Transverse colon (tissue), 4 donors: ENCODE measurements around the gene RNU5D-1. TPM values are rescaled to one million over a fixed set of nuclear protein-coding genes. Genes with fewer than 3 reads are reported as not detected.

Source experiments
- DNase-seq: peaks from one replicate; pipeline ENCODE4 v3.0.0-alpha.2; 2019
- H3K27ac ChIP-seq, 4 donors: fragments of 200-600 bp; sonication (generic); 2 replicates each; pipeline ENCODE4 v1.5.1; 2016 to 2018; ENCODE audit warnings: inconsistent platforms in 4 of 4
- H3K27me3 ChIP-seq: fragments of 200-600 bp; sonication (generic); 2 replicates; pipeline ENCODE4 v1.5.1; 2017; ENCODE audit warnings: inconsistent platforms
- H3K36me3 ChIP-seq, 4 donors: fragments of 200-600 bp; sonication (generic); 2 replicates each; pipeline ENCODE4 v1.5.1; 2017 to 2019; ENCODE audit warnings: inconsistent platforms in 4 of 4
- H3K4me1 ChIP-seq, 4 donors: fragments of 200-600 bp; sonication (generic); 2 replicates each; pipeline ENCODE4 v1.5.1; 2017 to 2020; ENCODE audit warnings: inconsistent platforms in 4 of 4
- H3K4me3 ChIP-seq, 4 donors: fragments of 200-600 bp; sonication (generic); 1 replicate in 1 of 4; 2 replicates in 3 of 4; pipeline versions ENCODE4 v1.5.1 to v1.6.1; 2017 to 2019; ENCODE audit warnings: inconsistent platforms in 4 of 4
- H3K9me3 ChIP-seq, 2 donors: fragments of 200-600 bp; sonication (generic); 2 replicates each; pipeline ENCODE4 v1.5.1; 2017 to 2019; ENCODE audit warnings: inconsistent platforms in 2 of 2
- EP300 ChIP-seq: sonication (generic); formaldehyde crosslinking; IDR thresholded peaks from one replicate; pipeline ENCODE4 v1.6.1; 2017; ENCODE audit warnings: antibody characterized with exemption, low read depth
- POLR2A ChIP-seq: fragments of 450-650 bp; IDR thresholded peaks from one replicate; pipeline ENCODE4 v1.6.1; 2016; ENCODE audit warnings: antibody characterized with exemption, mild to moderate bottlenecking, moderate library complexity
- POLR2AphosphoS5 ChIP-seq, 3 donors: sonication (generic); formaldehyde crosslinking; IDR thresholded peaks; one replicate each; pipeline ENCODE4 v1.6.1; 2016; ENCODE audit warnings: antibody characterized with exemption in 3 of 3
- WGBS, 2 donors: methylation state at CpG; one replicate each; pipeline ENCODE4 v1.1.5; 2018; ENCODE audit warnings: low coverage in 1 of 2; 5-methylcytosine and 5-hydroxymethylcytosine counted together
- in situ Hi-C, 4 donors: fragments of 200-750 bp; cut with MboI; loops; one replicate each; pipeline versions ENCODE4 v1.15.0 to v1.15.1; 2017; ENCODE audit warnings: low sequenced_read_pairs in 3 of 4, low pct_ligation_motif_present in 1 of 4, low pct_unique_long_range_greater_than_20kb in 1 of 4
- intact Hi-C: fragments of 100-400 bp; cut with DNase I; formaldehyde crosslinking; loops from one replicate; pipeline ENCODE4 v1.15.1; 2023; ENCODE audit warnings: low total_unique reads
- total RNA-seq, 4 donors: library from RNA; depleted of rRNA; stranded (reverse); fragments of >200 nt; gene quantifications; one replicate each; pipeline ENCODE4 v1.1.0, GENCODE V29; 2016
- TF ChIP-seq, protein P1 (sequence below), 5 experiments: fragments of 200-600 bp in 3 of 5; fragments of 450-650 bp in 2 of 5; sonication (generic) in 3 of 5; IDR thresholded peaks; 1 replicate in 2 of 5; 2 replicates in 3 of 5; pipeline ENCODE4 v1.5.1; 2016 to 2017; ENCODE audit warnings: antibody characterized with exemption in 5 of 5, inconsistent platforms in 3 of 5, mild to moderate bottlenecking in 2 of 5, moderate library complexity in 1 of 5

The RNU5D-1 gene
- total RNA-seq, 4 donors from 2014 or later: not detected

DNA sequence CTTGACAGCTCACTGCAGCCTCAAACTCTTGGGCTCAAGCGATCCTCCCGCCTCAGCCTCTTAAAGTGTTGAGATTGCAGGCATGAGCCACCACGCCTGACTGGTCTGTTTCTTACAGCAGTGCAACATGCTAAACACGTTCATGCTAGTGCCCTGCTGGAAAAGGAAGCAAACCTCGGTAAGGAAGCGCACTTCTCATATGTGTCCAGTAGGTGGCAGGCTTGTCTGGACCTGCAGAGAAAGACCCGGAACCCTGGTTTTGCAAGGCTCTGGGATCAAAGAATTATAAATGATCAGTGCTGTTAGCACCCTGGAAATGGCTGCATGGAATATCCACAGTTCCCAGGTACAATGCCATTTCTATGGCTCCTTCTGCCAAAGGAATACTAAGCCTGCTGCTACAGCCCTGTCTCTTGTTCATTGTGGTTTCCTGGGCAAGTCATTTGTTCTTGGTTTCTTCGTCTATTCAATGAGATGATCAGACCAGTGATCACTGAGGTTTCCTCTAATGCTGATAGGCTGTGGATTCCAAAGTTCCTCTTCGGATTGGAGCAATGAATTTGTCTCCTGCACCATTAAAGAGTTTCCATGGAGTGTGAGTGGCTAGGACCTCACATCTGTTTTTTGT, 15.9 kb downstream of the RNU5D-1 start:
- intact Hi-C loops: no loop called here
- no peaks in the 10 kb centered on the region for H3K27me3 ChIP-seq
- in situ Hi-C loops: no loop called here
- no peaks in the 10 kb centered on the region for H3K36me3 ChIP-seq
- no peak overlapping the region for H3K4me3 ChIP-seq
- no peaks in the 10 kb centered on the region for H3K9me3 ChIP-seq
- no peak overlapping the region for H3K27ac ChIP-seq
- 11% methylated on average over 9 of the region's 9 CpGs; no CpG with 5 or more reads in 1 of the 2 donors for WGBS, 2 donors
- TF ChIP-seq POLR2A: no peak
- TF ChIP-seq, protein P1, sequence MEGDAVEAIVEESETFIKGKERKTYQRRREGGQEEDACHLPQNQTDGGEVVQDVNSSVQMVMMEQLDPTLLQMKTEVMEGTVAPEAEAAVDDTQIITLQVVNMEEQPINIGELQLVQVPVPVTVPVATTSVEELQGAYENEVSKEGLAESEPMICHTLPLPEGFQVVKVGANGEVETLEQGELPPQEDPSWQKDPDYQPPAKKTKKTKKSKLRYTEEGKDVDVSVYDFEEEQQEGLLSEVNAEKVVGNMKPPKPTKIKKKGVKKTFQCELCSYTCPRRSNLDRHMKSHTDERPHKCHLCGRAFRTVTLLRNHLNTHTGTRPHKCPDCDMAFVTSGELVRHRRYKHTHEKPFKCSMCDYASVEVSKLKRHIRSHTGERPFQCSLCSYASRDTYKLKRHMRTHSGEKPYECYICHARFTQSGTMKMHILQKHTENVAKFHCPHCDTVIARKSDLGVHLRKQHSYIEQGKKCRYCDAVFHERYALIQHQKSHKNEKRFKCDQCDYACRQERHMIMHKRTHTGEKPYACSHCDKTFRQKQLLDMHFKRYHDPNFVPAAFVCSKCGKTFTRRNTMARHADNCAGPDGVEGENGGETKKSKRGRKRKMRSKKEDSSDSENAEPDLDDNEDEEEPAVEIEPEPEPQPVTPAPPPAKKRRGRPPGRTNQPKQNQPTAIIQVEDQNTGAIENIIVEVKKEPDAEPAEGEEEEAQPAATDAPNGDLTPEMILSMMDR (IDR thresholded peaks at IDR 0.05): peak; percentile 79 to 95 (median 90)
- peaks cover 0 to 11% (median 2%) of the 10 kb centered on the region in 4 donors for H3K4me1 ChIP-seq
- peak; percentile 75 for DNase-seq

DNA sequence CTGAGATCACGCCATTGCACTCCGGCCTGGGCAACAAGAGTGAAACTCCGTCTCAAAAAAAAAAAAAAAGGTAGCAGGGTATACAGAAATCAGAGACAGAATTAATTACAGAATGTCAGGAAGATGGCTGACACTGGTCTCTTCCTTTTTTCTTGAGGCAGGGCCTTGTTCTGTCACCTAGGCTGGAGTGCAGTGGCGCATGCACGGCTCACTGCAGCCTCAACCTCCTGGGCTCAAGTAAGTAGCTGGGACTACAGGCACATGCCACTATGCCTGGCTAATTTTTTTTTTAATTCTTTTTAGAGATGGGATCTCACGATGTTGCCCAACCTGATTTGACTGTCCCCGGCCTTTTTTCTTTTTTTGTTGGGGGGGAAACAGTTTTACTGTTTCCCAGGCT, 16.4 kb downstream of the RNU5D-1 start:
- 77 to 85% methylated on average over 4 to 7 of the region's 7 CpGs for WGBS, 2 donors
- in situ Hi-C loops (no loop called here), intact Hi-C loops (no loop called here)
- no peak for TF ChIP-seq EP300
- no peak overlapping the region for H3K27ac ChIP-seq
- no peaks in the 10 kb centered on the region for H3K27me3 ChIP-seq
- H3K9me3 ChIP-seq: no peaks in the 10 kb centered on the region
- H3K36me3 ChIP-seq: no peaks in the 10 kb centered on the region
- no peak overlapping the region for H3K4me3 ChIP-seq
- no peak for DNase-seq
- peaks cover 0 to 11% (median 2%) of the 10 kb centered on the region in 4 donors for H3K4me1 ChIP-seq

DNA sequence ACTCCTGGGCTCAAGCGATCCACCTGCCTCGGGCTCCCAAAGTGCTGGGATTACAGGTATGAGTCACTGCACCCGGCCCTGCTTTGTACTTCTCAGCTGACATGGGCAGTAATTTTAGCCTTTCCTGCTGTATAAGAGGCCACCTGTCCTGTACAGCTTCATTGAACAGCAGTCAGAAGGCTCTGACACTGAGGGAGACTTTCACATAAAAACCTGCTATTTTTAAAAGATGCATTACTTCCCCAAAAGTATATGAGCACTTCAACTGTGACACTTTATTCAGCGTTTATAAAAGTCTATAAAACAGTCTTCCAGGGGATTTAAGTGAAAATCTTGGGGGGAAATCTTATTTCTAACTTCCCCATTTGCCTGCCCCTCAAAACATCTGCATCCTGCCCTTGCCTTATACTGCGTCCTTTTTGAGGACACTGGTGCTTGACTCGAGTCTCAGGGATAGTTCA, 17.6 kb downstream of the RNU5D-1 start:
- no peak for TF ChIP-seq POLR2AphosphoS5 (IDR thresholded peaks at IDR 0.05)
- TF ChIP-seq, protein P1 (IDR thresholded peaks at IDR 0.05): no peak
- no peak for TF ChIP-seq POLR2A
- no peak for TF ChIP-seq EP300
- WGBS, 2 donors: 23 to 31% methylated on average over 3 to 6 of the region's 6 CpGs
- Histone ChIP-seq H3K36me3 (no peaks in the 10 kb centered on the region), H3K9me3 (no peaks in the 10 kb centered on the region), H3K27me3 (no peaks in the 10 kb centered on the region), H3K4me1 (peaks cover 0 to 13% (median 2%) of the 10 kb centered on the region in 4 donors), H3K4me3 (no peak overlapping the region), H3K27ac (no peak overlapping the region)
- intact Hi-C loops: no loop called here
- in situ Hi-C loops: no loop called here
- no peak for DNase-seq

DNA sequence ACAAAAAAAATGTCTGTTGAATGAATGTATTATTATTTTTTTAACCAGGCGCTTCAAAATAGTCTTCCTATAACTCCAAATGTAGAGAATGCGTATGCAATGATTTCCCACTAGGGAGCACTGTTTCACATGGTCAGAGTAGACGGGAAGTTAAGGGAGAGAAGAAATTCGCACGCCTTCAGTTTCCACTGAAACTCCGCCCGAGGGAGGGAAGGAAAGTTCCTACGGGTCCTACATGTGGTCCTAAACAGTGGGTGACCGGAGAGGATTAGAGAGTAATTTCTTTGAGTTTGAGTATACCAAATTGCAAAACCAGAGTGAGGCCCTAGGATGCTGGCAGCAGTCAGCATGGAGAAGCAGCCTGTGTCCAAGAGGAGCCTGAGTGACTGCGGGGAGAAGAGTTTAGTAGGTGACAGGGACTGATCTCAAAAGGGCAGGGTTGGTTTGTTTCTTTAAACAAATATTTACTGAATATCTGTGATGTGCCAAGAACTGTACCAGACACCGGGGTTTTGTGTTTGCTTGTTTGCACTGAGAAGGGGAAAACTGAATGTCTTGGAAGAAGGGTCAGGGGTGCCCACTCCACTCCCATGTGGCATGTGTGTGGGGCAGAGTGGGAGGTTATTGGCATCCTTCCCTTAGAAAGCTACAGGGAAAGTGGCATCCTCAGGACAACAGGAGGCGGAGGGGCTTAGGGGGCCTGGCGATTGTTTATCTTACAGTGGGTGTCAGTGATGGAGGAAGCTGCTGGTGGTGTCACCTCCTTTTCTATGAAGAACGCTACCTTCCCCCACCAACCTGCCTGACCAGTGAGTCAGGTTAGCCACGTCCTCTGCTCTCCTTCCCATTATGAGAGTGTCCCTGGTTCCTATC, 22.8 kb downstream of the RNU5D-1 start:
- TF ChIP-seq, protein P1 (IDR thresholded peaks at IDR 0.05): peak; percentile 50 to 65 (median 61)
- TF ChIP-seq EP300: no peak
- in situ Hi-C loops: no loop called here
- no peaks in the 10 kb centered on the region for H3K27me3 ChIP-seq
- H3K27ac ChIP-seq: no peak overlapping the region
- H3K36me3 ChIP-seq: no peaks in the 10 kb centered on the region
- WGBS, 2 donors: 6 to 30% methylated on average over 11 to 15 of the region's 15 CpGs
- H3K4me3 ChIP-seq: no peak overlapping the region
- H3K9me3 ChIP-seq: no peaks in the 10 kb centered on the region
- DNase-seq: no peak
- peaks cover 0 to 11% (median 2%) of the 10 kb centered on the region in 4 donors for H3K4me1 ChIP-seq
- intact Hi-C loops: no loop called here
